CD4-positive, alpha-beta T cell (primary cell): ENCODE data around the gene GSE1. TPM values are rescaled to one million over a fixed set of nuclear protein-coding genes. Genes with fewer than 3 reads are reported as not detected.

Experiments used
- ATAC-seq: fragments of 200-7000 bp; cut with Tn5 transposase; one replicate; pipeline ENCODE4 v1.10.0; 2022; ENCODE audit warnings: mild to moderate bottlenecking; ENCODE audit not compliant: poor library complexity
- CTCF ChIA-PET: fragments of 350-600 bp; sonication (Branson Sonifier 250); formaldehyde crosslinking; loops from one replicate; lab custom pipeline; 2021; ENCODE audit warnings: antibody characterized with exemption, inconsistent platforms; lab: Charles Lee
- POLR2A ChIA-PET: fragments of 350-600 bp; sonication (Branson Sonifier 250); formaldehyde crosslinking; loops from one replicate; lab custom pipeline; 2021; ENCODE audit warnings: antibody characterized with exemption, inconsistent platforms; lab: Charles Lee
- DNase-seq, 14 experiments: peaks; one replicate each; pipeline ENCODE4 v3.0.0-alpha.2; 2013 to 2020; ENCODE audit warnings: mixed read lengths in 2 of 14
- H3K27ac ChIP-seq, 2 donors: one replicate each; pipeline versions ENCODE4 v1.5.1 to v1.7.0; 2013; ENCODE audit warnings: low read length in 2 of 2, low read depth in 1 of 2, mild to moderate bottlenecking in 1 of 2
- H3K27me3 ChIP-seq, 2 experiments: 1 replicate in 1 of 2; 2 replicates in 1 of 2; pipeline versions ENCODE4 v1.6.1 to v1.7.0; 2013; ENCODE audit warnings: low read length in 2 of 2, control low read depth in 1 of 2, mild to moderate bottlenecking in 1 of 2, moderate library complexity in 1 of 2; ENCODE audit not compliant: insufficient read depth in 2 of 2, control insufficient read depth in 1 of 2
- H3K36me3 ChIP-seq: one replicate; pipeline ENCODE4 v1.6.1; 2013; ENCODE audit warnings: low read length, control low read depth; ENCODE audit not compliant: insufficient read depth
- H3K4me1 ChIP-seq: one replicate; pipeline ENCODE4 v1.6.1; 2013; ENCODE audit warnings: low read length, control low read depth; ENCODE audit not compliant: insufficient read depth
- H3K4me3 ChIP-seq: one replicate; pipeline ENCODE4 v1.5.1; 2013; ENCODE audit warnings: mild to moderate bottlenecking, low read length, moderate library complexity
- H3K9me3 ChIP-seq, 2 experiments: 1 replicate in 1 of 2; 2 replicates in 1 of 2; pipeline versions ENCODE4 v1.6.1 to v1.7.0; 2013; ENCODE audit warnings: low read length in 2 of 2, mild to moderate bottlenecking in 2 of 2, control low read depth in 1 of 2, moderate library complexity in 1 of 2; ENCODE audit not compliant: control insufficient read depth in 1 of 2, insufficient read depth in 1 of 2
- H3K27ac Mint-ChIP-seq: one replicate; pipeline ENCODE4 v1.8.0; 2020; ENCODE audit warnings: mixed read lengths
- H3K27me3 Mint-ChIP-seq: one replicate; pipeline ENCODE4 v1.8.0; 2021; ENCODE audit warnings: mixed read lengths
- H3K36me3 Mint-ChIP-seq: one replicate; pipeline ENCODE4 v1.8.0; 2021; ENCODE audit warnings: low read depth, mixed read lengths
- H3K4me1 Mint-ChIP-seq: one replicate; pipeline ENCODE4 v1.8.0; 2021; ENCODE audit warnings: low read depth, mixed read lengths
- H3K4me3 Mint-ChIP-seq: one replicate; pipeline ENCODE4 v1.8.0; 2020; ENCODE audit warnings: mild to moderate bottlenecking, mixed read lengths
- H3K9me3 Mint-ChIP-seq: one replicate; pipeline ENCODE4 v1.8.0; 2020; ENCODE audit warnings: mixed read lengths
- intact Hi-C, 2 experiments: fragments of 100-400 bp; cut with DNase I in 1 of 2; cut with micrococcal nuclease in 1 of 2; formaldehyde crosslinking; loops; one replicate each; pipeline versions ENCODE4 v1.15.1 to v1.9.0; 2023 to 2025; cut with DNase I, micrococcal nuclease
- polyA plus RNA-seq, 2 donors: library from polyadenylated mRNA; unstranded; fragments of 120-200 nt; gene quantifications; one replicate each; pipeline ENCODE4 v1.2.1, GENCODE V29; 2013
- total RNA-seq, 174 experiments: library from RNA in 2 of 174; stranded (reverse) in 2 of 174; gene quantifications; one replicate each; pipeline ENCODE4 v1.2.3 and lab custom pipeline; 2021 to 2026
- TF ChIP-seq, protein P1 (sequence below): fragments of 200-600 bp; IDR thresholded peaks from one replicate; pipeline ENCODE4 v1.8.0; 2022; ENCODE audit warnings: antibody characterized with exemption, mild to moderate bottlenecking

GSE1 gene
- 10 to 100 TPM; 11.7 to 13.7 TPM for total RNA-seq
- 17.8 TPM for polyA plus RNA-seq (2013, experiment 1 of 2)
- polyA plus RNA-seq (2013, experiment 2 of 2) = 24.2 TPM
- total RNA-seq (lab: John Stamatoyannopoulos, UW) = 6.0 to 79.7 (median 16.9) reads per million in 172 experiments

DNA sequence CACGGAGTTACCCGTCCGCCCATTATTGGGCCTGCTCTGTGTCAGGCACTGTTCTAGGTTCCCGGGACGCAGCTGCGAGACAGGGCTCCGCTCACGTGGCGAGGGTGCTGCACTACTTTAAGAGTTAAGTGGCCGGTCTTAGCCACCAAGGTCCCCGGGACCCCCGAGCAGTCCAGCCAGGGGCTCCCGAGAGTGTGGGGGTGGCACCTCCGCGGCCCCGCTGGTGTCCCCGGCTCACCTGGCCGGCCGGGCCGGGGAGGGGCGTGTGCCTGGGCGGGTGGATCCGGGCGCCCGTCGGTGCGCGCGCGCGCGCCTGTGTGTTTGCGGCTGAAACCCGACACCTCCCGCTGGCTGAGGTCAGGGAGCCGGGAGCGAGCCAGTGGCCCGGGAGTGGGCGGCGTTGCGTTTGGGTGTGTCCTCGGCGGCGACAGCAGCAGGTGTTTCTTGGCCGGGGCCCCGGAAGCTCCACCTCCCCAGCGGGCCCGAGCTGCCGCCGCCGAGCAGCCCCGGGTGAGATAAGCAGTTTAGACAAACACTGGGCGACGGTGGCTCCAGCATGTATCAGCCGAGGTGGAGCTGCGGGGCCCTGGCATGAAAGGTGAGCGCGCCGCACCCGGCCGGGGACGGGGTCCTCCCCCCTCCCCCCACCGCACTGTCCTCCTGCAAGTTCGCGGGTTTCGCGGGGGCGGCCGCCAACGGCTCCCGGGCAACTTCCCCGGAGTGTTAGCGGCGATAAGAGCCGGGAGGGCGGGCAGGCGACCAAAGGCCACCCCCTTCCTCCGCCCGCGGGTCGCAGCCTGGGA lies at the start of gene GSE1:
Gene GSE1 (plus strand): TSS at position 522 of the 803 bp plus-strand sequence. CDS start 70 bp downstream, at position 592.
- POLR2A ChIA-PET = interaction anchor here (0.6 to 1.8 kb wide), 6 partner anchors 56 to 197 kb away, joined by 3 to 10 read pairs (median 4); no protein-coding TSS in a partner anchor
- DNase-seq (peak in 13 of 14 experiments; percentile 29 to 83 (median 47)), ATAC-seq (peak; percentile 20)
- Histone ChIP-seq H3K27me3 (peaks cover 6 to 7% of the 10 kb centered on the region in 2 experiments), H3K9me3 (no peaks in the 10 kb centered on the region), H3K36me3 (no peaks in the 10 kb centered on the region), H3K27ac (no peak within 1 kb of the TSS), H3K4me1 (peaks cover 71% of the 10 kb centered on the region), H3K4me3 (peak within 1 kb of the TSS; percentile 57)
- Mint-ChIP-seq H3K36me3 (no peaks in the 10 kb centered on the region), H3K27ac (peak within 1 kb of the TSS; percentile 14), H3K4me1 (peaks cover 32% of the 10 kb centered on the region), H3K27me3 (peaks cover 26% of the 10 kb centered on the region), H3K9me3 (no peaks in the 10 kb centered on the region), H3K4me3 (peak within 1 kb of the TSS; percentile 84)
- CTCF ChIA-PET = interaction anchor here (1.8 kb wide), 1 partner anchor 192 kb away, joined by 10 read pairs; no protein-coding TSS in a partner anchor
- TF ChIP-seq, protein P1, sequence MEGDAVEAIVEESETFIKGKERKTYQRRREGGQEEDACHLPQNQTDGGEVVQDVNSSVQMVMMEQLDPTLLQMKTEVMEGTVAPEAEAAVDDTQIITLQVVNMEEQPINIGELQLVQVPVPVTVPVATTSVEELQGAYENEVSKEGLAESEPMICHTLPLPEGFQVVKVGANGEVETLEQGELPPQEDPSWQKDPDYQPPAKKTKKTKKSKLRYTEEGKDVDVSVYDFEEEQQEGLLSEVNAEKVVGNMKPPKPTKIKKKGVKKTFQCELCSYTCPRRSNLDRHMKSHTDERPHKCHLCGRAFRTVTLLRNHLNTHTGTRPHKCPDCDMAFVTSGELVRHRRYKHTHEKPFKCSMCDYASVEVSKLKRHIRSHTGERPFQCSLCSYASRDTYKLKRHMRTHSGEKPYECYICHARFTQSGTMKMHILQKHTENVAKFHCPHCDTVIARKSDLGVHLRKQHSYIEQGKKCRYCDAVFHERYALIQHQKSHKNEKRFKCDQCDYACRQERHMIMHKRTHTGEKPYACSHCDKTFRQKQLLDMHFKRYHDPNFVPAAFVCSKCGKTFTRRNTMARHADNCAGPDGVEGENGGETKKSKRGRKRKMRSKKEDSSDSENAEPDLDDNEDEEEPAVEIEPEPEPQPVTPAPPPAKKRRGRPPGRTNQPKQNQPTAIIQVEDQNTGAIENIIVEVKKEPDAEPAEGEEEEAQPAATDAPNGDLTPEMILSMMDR = no peak
- intact Hi-C loops = loop anchor here in 1 of 2 experiments (2.0 to 10.0 kb wide), 2 partner anchors 306 to 338 kb away; no protein-coding TSS in a partner anchor

DNA sequence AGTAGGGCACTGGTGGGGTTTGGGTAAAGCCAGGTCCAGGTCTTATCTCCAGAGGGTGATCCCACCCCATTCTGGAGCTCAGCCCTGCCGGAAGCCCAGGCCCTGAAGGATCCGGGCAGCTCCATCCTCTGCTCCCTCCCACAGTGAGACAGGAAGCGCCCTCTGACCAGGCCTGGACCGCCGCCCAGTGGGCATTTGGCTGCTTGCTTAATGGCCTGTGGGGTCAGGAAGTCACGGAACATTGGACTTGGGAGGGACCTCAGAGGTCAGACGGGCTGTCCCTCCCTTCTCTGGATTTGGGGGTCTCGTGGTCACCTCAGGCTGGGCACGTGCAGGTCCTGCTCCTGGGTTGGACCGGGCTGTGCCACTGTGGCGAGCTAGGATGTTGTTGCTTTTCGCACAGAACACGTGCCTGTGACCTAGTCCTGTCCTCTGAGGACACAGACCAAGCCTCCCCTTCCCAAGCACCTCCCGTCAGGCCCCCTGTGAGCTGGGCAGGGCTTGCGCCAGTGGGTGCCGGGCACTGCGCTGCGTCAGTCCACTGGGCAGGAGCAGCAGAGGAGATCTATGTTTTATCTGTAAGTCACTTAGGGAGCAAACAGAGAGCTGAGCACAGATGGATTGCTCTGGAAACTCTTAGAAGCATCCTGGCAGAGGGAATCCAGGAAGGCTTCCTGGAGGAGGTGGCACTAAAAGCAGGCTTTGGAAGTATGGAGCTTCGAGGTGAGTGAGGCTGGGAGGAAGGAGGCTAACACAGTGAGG lies 49.4 kb upstream of the GSE1 start:
- Mint-ChIP-seq H3K9me3 (no peaks in the 10 kb centered on the region), H3K4me1 (no peaks in the 10 kb centered on the region), H3K4me3 (no peak overlapping the region), H3K36me3 (no peaks in the 10 kb centered on the region), H3K27me3 (no peaks in the 10 kb centered on the region), H3K27ac (no peak overlapping the region)
- DNase-seq (peak in 1 of 14 experiments; percentile 39), ATAC-seq (no peak)
- Histone ChIP-seq H3K27me3 (no peaks in the 10 kb centered on the region), H3K9me3 (peaks cover 0 to 18% of the 10 kb centered on the region in 2 experiments), H3K36me3 (no peaks in the 10 kb centered on the region), H3K4me3 (no peak overlapping the region), H3K4me1 (peaks cover 46% of the 10 kb centered on the region), H3K27ac (no peak overlapping the region)
- TF ChIP-seq, protein P1 = no peak
- CTCF ChIA-PET = interaction anchor here (0.7 to 1.8 kb wide), 3 partner anchors 11 to 111 kb away, joined by 3 to 4 read pairs (median 4); no protein-coding TSS in a partner anchor
- POLR2A ChIA-PET = no interaction called here
- intact Hi-C loops = no loop called here
